ENCODE data around the gene FGGY. TPM values are rescaled to one million over a fixed set of nuclear protein-coding genes. Genes with fewer than 3 reads are reported as not detected.

The FGGY gene
- total RNA-seq, 1 donor from 2014 or later: 24.3 TPM

GRCh38 chr1:59271561-59272260 lies 25.2 kb upstream of the FGGY start:
- DNase-seq (ENCODE audit: low read depth): no peak
- TF ChIP-seq, protein P1, sequence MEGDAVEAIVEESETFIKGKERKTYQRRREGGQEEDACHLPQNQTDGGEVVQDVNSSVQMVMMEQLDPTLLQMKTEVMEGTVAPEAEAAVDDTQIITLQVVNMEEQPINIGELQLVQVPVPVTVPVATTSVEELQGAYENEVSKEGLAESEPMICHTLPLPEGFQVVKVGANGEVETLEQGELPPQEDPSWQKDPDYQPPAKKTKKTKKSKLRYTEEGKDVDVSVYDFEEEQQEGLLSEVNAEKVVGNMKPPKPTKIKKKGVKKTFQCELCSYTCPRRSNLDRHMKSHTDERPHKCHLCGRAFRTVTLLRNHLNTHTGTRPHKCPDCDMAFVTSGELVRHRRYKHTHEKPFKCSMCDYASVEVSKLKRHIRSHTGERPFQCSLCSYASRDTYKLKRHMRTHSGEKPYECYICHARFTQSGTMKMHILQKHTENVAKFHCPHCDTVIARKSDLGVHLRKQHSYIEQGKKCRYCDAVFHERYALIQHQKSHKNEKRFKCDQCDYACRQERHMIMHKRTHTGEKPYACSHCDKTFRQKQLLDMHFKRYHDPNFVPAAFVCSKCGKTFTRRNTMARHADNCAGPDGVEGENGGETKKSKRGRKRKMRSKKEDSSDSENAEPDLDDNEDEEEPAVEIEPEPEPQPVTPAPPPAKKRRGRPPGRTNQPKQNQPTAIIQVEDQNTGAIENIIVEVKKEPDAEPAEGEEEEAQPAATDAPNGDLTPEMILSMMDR (conservative IDR thresholded peaks at IDR 0.05; ENCODE audit: low read depth, low read length): no peak
- H3K4me3 ChIP-seq (ENCODE audit: low read depth, low read length): no peak overlapping the region

- no peak overlapping the region for H3K4me3 ChIP-seq (ENCODE audit: low read depth, low read length)
- DNase-seq (ENCODE audit: low read depth): peak; percentile 56
- TF ChIP-seq, protein P1 (conservative IDR thresholded peaks at IDR 0.05; ENCODE audit: low read depth, low read length): no peak
These were observed 24.4 kb upstream of the FGGY start for GRCh38 chr1:59272507-59272906.

DNA sequence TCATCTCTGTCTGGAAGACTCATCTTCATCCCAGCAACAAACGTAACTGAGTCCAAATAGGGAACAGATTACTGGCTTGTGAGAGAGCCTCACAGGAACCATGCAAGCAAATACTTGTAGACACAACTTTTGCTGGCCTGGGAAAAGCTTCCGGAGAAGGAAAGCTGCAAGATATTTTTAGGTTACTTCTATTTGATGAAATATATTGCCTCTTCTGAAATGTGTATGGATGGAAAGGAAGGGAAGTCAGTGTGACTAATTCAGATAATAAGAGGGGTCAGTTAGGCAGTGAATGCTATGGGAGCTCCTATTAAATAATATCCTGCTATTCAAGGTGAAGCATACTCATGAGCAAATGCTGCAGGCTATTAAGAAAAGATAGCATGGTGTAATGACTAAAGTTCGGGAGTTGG lies 20.4 kb upstream of the FGGY start:
- TF ChIP-seq, protein P1 (conservative IDR thresholded peaks at IDR 0.05; ENCODE audit: low read depth, low read length): no peak
- no peak overlapping the region for H3K4me3 ChIP-seq (ENCODE audit: low read depth, low read length)
- no peak for DNase-seq (ENCODE audit: low read depth)

DNA sequence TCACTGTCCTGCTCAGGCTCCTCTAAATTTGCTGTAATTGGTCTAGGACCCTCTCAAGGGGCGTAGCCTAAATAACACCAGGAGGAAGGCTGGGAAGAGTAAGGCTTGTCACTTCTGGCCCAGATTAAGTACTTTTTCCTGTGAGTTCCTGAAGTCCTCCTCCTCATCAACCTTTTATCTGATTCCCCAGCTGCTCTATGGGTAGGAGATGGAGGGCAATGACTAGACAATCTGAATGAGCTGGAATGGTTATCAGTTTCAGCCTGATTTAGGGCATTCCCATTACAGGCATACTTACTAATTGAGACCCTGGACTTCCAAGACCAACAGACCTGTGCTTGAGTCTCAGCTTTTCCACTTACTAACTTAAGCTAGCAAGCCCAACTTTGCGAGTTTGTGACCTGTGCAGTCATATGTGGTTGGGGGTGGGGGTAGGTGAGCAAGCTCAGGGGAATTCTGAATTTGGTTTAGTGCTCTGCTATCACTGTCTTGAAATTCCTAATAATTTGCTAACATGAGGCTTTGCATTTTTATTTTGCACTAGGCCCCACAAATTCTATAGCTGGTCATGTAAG lies 18.0 kb upstream of the FGGY start:
- no peak overlapping the region for H3K4me3 ChIP-seq (ENCODE audit: low read depth, low read length)
- DNase-seq (ENCODE audit: low read depth): no peak
- TF ChIP-seq, protein P1 (conservative IDR thresholded peaks at IDR 0.05; ENCODE audit: low read depth, low read length): no peak

GRCh38 chr1:59279645-59280044 lies 17.2 kb upstream of the FGGY start:
- no peak for DNase-seq (ENCODE audit: low read depth)
- TF ChIP-seq, protein P1 (conservative IDR thresholded peaks at IDR 0.05; ENCODE audit: low read depth, low read length): no peak
- H3K4me3 ChIP-seq (ENCODE audit: low read depth, low read length): no peak overlapping the region

DNA sequence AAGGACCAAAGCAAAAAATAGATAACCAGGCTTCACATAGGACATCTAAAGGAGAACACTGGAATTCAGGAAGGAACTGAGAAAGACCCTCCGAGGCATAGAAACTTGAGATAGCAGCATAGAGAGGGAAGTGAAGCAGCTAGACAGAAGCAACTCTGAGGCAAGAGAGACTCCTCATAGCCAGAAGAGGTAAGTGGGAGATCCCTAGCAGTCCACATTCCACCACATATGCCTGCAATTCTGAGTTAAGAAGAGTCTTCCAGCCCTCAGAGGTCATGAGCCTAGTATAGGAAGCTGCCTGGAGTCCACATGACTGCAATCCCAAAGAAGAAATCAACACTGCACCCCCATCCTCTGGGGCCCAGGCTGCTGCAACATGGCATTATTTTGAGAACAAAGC lies 13.9 kb upstream of the FGGY start:
- DNase-seq (ENCODE audit: low read depth): no peak
- H3K4me3 ChIP-seq (ENCODE audit: low read depth, low read length): no peak overlapping the region
- TF ChIP-seq, protein P1 (conservative IDR thresholded peaks at IDR 0.05; ENCODE audit: low read depth, low read length): no peak

GRCh38 chr1:59285691-59286090 lies 11.2 kb upstream of the FGGY start:
- no peak overlapping the region for H3K4me3 ChIP-seq (ENCODE audit: low read depth, low read length)
- no peak for DNase-seq (ENCODE audit: low read depth)
- TF ChIP-seq, protein P1 (conservative IDR thresholded peaks at IDR 0.05; ENCODE audit: low read depth, low read length): no peak
